Stimulated activated CD8-positive, alpha-beta memory T cell treated with anti-CD3 and anti-CD28 coated beads, Interleukin-12 subunit alpha, Interleukin-12 subunit beta, amount 100 ng/mL, for 1 hour (primary cell): Measurements from ENCODE around the gene DIDO1.
"Not testable (repeated sequence)": the region's sequence is repeated elsewhere in the genome, so short reads cannot be mapped to it uniquely, and the experiment has no call there.

Experiments
- DNase-seq: peaks from one replicate; pipeline ENCODE4 v3.0.0-alpha.2; 2020; ENCODE audit warnings: low read depth

Gene DIDO1

DNA sequence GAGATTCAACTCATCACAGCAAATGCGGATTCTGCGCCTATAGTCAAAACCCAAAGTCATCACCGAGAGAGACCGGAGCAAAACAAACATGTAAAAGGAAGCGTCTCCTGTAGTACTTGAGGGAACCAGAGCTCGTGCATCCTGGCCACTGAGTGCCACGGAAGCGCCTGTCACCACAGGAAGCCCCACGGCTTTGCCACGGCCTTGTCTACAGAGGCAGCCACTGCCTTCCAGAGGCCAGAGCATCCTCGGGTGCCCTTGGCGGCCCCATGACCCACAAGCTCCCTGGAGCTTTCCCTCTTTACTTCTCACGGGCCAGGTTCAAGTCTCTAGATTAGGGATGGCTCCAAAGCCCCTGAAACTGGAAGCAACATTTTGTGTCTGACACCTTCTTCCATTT, 72.2 kb downstream of the DIDO1 start:
- DNase-seq, result no peak

DNA sequence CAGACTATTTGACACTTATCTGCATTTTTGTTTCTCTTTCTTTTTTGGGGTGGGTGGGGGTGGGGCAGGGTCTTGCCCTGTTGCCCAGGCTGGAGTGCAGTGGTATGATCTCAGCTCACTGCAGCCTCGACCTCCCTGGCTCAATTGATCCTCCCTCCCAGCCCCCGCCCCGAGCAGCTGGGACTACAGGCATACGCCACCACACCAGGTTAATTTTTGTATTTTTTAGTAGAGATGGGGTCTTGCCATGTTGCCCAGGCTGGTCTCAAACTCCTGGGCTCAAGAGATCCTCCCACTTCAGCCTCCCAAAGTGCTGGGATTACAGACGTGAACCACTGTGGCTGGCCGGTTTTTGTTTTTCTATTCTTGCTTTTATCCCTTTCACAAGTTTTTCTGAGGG, 73.0 kb downstream of the DIDO1 start:
- not testable (repeated sequence) for DNase-seq

DNA sequence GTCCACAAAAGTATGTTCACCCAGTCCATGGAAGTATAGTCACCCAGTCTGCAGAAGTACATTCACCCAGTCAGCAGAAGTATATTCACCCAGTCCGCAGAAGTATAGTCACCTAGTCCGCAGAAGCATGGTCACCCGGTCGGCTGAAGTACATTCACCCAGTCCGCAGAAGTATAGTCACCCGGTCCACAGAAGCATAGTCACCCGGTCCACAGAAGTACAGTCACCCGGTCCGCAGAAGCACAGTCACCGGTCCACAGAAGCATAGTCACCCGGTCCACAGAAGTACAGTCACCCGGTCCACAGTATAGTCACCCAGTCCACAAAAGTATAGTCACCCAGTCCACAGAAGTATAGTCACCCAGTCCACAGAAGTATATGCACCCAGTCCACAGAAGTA, 73.5 kb downstream of the DIDO1 start:
- DNase-seq, result no peak

DNA sequence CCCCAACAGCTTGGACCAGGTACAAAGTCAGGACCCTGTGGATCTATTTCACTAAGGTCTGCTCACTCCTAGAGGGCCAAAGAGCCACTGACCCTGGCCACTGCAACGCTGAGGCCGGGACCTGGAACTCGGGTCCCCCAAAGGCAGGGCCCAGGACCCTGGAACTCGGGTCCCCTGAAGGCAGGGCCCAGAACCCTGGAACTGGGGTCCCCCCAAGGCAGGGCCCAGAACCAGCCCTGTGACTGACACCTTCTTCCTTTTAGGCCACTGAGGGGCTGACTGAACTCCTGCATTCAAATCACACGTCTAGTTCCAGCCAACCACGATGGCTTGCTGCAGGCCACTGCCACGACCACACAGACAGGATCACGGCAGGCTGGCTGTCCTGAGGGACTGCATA, 74.1 kb downstream of the DIDO1 start:
- no peak for DNase-seq

DNA sequence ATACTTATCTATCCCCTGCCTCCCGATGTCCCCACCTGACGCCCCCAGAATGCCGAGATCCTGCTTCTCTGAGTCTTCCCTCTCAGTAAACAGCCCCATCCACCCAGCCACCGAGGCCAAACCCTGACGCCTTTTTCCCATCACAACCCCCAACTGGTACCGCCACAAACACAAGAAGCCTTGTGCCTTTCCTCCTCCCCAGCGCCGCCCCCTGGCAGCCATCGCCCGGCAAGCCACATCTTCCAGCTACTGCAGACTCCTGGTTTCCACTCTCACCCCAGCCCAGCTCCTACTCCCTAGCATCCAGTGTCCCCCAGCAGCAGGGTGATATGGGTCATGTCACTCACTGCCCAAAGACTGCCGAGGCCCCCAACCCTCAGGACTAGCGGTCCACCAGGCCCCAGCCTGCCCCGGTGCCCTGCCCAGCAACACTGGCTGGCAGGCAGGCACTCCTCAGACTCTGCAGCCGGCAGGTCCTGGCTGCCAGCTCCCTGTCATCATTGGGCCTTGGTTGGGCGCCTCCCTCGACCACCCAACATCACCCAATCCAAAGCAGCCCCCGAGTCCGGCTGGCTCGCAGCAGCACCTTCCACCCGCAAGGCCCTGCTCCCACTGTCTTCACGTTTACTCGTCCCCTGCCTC, 75.9 kb downstream of the DIDO1 start:
- DNase-seq, result no peak

DNA sequence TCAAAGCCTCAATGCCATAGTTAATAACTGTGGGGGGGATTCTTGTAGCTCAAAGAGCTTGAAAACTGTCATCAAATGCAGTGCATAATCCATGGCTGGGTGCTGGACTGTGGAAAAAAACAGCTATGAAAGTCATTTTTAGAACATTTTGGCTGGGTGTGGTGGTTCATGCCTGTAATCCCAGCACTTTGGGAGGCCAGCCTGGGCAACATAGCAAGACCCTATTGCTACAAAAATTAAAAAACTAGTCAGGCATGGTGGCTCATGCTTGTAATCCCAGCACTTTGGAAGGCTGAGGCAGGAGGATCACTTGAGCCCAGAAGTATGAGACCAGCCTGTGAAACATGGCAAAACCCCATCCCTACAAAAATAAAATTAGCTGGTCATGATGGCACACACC, 76.9 kb downstream of the DIDO1 start:
- no peak for DNase-seq

DNA sequence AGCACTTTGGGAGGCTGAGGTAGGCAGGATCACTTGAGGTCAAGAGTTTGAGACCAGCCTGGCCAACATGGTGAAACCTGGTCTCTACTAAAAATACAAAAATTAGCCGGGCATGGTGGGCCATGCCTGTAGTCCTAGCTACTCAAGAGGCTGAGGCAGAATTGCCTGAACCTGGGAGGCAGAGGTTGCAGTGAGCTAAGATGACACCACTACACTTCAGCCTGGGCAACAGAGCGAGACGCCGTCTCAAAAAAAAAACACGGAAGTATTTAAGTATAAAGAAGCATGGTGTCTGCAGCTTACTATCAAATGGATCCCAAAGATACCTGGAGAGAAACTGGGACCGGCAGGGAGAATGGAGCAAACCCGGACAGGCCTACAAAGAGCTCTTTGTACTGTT, 77.4 kb downstream of the DIDO1 start:
- not testable (repeated sequence) for DNase-seq

DNA sequence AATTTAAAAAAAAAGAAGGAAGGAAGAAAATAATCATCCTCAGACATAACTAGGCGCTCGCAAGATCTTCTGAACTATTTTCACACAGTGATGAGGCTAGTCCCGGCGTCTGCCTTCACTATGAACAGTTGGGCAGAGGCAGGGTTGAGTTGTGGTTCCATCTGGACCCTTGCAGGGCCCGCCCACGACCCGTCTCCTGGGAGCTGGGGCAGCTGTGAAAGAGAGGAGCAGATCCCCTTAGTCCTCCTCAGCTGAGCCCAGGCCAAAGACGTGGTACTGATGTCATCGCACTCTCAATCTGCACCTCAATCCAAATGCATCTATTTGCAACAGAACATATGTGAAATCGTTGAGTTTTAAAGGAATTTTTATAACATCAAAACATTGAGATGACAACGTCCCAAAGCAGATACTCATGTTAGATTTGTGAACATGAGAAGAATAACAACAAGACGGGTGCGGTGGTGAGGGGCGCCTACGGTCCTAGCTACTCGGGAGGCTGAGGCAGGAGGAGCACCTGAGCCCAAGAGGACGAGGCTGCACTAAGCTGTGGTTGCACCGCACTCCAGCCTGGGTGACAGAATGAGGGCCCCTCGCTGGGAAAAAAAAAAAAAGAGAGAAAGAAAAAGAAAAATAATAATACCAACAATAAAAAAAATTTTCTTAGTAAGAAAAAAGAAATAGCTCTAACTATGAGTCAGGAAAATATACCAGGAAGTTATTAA, 80.0 kb downstream of the DIDO1 start:
- no peak for DNase-seq

DNA sequence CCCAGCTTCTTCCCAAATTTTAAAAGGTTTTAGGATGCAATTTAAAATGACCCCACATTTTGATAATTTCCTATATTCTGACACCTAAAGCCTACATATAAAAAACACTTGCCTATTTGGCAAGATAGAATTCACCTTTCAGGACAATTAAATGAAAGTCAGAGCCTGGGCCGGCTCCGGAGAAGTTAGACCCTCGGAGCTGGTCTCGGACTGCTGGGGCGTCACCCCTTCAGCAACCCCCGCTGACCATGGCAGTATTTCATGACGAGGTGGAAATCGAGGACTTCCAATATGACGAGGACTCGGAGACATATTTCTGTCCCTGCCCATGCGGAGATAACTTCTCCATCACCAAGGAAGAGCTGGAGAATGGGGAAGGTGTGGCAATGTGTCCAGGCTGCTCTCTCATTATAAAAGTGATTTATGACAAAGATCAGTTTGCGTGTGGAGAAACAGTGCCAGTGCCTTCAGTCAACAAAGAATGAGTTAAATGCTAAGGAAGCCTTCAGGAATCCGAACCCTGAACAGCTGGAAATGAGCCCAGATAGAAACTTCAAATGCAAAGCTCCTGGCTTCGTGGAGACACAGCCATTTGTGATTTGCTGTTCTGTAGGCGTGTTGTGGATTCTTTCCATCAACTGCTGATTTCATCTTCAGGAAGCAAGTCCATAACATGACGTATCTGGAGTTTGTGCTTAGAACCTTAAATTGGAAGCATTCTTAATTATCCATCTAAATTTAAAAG, 80.7 kb downstream of the DIDO1 start:
- DNase-seq, result no peak

DNA sequence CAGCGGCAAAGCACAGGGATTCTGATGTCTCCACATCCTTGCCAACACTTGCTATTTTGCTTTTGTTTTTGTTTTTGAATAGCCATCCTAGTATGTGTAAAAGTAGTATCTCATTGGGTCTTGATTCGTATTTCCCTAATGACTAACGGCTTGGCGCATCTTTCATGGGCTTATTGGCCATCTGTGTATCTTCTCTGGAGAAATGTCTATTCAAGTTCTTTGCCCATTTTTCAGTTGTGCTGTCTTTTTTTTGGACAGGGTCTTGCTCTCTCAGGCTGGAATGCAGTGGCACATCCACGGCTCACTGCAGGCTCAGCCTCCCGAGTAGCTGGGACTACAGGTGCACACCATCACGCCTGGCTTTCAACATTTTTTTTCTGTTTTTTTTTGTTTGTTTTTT, 82.1 kb downstream of the DIDO1 start:
- DNase-seq, result no peak

DNA sequence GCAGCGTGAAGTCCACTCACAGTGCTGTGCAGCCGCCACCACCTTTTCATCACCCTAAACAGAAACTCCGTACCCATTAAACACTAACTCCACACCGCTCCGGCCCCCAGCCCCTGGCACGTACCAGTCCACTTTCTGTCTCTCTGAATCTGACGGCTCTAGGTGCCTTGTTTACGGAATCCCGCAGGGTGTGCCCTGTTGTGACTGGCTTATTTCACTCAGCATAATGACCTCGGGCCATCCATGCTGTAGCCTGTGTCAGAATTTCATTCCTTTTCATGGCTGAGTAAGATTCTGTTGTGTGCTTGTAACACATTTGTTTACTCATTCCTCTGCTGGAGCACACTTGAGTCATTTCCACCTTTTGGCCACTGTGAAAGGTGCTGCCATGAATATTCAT, 82.6 kb downstream of the DIDO1 start:
- DNase-seq, result no peak

DNA sequence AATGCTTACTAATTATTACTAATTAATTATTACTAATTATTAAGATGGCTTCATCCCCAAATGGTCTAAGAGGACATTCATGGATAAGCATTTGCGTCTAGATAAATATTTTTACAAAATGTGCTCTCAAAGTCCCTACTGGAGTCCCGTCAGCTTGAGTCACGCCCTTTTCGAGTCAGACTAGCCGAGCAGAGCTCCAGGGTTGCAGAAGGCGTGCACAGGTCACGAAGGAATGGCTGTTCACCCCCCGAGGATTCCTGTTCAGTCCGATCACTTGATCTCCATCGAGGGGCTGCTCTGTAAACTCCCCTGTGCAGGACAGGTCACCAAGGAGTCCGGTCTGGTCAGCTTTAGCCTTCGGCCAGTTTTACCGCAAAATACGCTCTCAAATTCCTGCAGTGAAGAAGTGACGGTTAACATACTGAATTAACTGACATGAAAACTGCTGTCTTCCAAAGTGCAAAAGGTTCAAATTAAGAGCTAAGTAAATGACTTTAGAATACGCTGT, 84.5 kb downstream of the DIDO1 start:
- DNase-seq, result no peak

DNA sequence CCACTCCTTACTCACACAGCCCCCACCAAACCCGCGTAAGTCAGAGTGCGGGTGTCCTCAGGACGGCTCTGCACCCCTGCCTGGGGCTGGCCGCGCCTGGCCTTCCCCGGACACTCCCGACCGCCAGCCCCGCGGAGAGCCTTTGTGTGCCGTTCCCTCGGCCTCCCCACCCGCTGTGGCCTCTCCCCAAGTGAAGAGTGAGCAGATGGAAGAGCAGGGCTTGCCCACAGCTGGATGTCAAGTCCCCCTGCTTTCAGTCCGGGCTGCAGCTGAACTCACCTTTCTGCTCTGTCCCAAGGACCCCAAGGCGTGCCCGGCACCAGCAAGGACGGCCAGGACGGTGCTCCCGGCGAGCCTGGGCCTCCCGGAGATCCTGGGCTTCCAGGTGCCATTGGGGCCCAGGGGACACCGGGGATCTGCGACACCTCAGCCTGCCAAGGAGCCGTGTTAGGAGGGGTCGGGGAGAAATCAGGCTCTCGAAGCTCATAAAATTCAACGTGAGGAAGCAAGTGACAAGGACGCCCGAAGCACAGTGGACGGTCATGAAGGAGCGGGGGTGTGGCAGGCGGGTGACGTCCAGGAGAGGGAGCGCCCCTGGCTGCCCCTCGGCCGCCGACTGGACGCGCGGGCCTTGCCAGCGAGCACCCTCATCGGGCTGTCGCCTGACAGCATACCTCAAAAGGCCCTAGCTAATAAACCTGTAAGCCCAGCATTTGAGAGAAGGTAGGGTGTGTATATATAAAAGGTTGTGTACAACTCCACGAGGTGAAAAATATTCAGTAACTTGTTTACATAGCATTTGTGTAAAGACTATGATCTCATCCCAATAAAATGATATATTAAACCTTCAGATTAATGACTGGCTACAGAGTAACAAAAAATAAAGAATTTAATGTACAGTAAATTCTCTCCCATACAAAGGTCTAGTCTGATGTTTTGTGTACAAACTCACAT, 85.8 kb downstream of the DIDO1 start:
- DNase-seq, result no peak

DNA sequence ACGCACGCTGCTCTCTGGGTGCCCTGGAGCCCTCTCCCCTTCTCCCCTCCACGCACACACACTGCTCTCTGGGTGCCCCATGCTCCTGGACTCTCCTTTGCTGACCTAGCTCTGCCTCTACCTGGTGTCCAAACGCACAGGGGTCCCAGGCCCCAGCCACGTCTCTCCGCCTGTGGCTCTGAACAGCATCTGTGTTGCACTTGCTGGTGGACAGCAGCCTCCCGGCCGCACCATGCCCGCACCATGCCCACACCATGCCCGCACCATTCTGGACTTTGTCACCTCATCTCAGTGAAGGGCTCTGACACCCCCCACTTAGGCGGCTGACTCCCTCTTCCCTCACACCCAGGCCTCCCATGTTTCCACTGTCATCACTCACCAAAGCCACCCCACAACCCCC, 86.5 kb downstream of the DIDO1 start:
- no peak for DNase-seq

DNA sequence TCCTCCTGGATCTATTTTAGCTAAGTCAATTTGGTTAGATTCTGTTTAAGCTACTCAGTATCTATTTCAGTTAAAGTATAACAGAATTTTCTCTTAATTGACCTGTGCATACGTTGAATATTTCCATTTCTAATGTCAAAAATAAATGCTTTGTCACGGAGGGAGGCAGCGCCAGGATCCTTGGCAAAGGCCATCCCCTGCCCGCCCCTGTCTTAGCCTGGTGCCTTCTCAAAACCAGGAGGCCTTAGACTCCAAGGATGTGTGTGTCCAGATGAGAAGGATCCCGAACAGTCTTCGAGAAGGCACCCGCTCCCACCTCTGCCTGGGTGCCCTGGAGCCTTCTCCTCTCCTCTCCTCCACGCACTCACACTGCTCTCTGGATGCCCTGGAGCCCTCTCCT, 87.0 kb downstream of the DIDO1 start:
- DNase-seq, result no peak

DNA sequence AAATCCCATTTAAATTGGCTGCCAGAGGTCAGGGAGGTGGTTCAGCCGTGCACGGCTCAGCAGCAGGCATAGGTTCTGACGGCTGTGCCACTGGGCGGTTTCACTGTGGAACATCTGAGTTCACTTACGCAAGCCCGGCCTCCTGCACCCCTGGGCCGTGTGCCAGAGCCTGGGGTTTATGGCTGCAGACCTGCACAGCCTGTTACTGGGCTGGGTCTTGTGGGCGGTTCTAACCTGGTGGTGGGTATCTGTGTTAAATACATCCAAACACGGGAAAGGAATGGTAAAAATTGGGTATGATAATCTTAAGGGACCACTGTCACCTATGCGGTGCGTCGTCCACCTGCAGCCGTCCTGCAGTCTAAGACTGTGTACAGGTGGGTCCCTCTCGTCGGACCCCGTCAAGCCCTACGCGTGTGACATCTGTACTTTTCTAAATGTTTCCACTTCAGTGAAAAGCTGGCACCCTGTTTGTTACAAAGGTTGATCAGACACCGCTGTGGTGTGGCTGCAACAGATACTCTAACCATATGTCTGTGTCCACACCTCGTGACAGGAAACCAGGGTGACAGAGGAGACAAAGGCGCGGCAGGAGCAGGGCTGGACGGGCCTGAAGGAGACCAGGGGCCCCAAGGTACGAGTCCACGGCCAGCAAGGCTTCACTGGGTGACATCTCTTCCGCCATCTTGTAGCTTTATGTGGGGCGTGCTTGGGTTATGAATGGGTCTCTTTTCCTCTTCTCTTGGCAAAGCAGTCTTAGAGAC, 88.0 kb downstream of the DIDO1 start:
- no peak for DNase-seq

DNA sequence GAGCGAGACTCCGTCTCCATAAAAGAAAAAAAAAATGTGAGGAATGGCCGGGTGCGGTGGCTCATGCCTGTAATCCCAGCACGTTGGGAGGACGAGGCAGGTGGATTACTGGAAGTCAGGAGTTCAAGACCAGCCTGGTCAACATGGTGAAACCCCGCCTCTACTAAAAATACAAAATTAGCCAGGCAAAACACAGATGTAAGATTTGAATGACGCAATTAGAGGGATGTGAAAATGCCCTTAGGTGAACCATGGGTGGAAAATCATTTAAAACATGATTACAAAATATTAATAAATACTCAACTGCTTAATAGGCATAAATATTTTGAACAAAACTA, 88.5 kb downstream of the DIDO1 start:
- DNase-seq, result no peak

DNA sequence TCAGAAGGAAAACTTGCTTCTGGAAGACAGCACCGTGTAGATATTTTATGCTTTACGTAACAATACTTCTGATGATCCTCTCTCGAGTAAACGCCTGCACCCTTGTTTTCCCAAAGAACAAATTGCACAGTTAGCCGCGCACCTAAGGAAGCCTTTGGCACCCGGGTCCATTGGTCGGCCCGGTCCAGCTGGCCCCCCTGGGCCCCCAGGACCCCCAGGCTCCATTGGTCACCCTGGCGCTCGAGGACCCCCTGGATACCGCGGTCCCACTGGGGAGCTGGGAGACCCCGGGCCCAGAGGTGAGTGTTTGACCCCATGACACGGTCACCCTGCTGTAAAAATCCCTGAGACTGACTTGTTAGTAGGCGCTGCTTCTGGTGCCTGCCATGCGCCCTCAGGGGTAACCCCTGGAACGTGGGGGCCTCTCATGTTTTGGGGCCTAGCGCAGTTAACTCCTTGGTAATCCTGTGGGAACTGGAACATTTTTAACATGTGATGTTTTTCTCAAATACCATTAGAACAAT, 89.3 kb downstream of the DIDO1 start:
- no peak for DNase-seq

DNA sequence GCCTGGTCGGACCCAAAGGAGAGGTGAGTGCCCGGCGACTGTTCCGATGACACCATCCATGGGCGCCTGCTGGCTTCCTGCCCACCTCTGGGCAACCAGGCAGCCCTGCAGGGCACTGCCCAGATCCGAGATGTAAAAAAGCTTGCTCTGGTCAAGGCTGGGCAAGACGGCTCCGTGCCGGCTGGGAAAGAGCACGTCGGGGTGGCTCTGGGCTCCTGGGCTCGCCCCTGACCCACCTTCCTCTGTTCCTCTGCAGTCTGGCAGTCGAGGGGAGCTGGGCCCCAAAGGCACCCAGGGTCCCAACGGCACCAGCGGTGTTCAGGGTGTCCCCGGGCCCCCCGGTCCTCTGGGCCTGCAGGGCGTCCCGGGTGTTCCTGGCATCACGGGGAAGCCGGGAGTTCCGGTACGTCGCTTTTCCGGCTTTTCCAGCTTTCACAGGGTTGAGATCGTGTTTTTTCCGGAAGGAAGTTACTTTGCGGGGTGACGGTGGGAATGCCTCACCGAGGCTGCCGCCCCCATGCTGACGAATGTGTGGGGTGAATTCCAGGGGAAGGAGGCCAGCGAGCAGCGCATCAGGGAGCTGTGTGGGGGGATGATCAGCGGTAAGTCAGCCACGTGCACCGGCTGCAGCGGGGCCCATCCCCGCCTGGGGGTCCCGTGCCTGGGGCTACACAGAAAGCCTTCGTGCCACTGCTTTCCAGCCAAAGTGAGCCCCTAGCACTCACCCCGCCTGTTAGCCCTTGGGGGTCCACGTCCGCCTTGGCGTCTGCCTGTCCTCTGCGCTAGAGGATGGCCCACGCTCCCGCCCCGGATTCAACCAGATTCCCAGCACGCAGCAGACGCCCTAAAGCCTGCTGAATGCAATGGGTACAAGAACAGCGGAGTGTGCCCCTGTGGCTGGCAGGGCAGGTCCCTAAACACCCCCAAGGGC, 90.1 kb downstream of the DIDO1 start:
- no peak for DNase-seq
